HepG2 (cell line): ENCODE data around the gene CENPB. TPM values are rescaled to one million over a fixed set of nuclear protein-coding genes. Genes with fewer than 3 reads are reported as not detected.

Experiments
- CBX2 ChIP-seq, 2 experiments: fragments of 200-600 bp in 1 of 2; sonication (generic); formaldehyde crosslinking in 1 of 2; IDR thresholded peaks; 2 replicates each; pipeline versions ENCODE4 v1.7.0 to v1.8.1; 2018 to 2022; ENCODE audit warnings: low read depth in 2 of 2, low read length in 1 of 2, mild to moderate bottlenecking in 1 of 2, missing genetic modification reagents in 1 of 2
- CBX5 ChIP-seq: sonication (generic); formaldehyde crosslinking; IDR thresholded peaks from 2 replicates; pipeline ENCODE4 v1.4.0; 2020; ENCODE audit warnings: missing genetic modification reagents, borderline replicate concordance
- HNRNPLL ChIP-seq: fragments of 200-400 bp; formaldehyde crosslinking; IDR thresholded peaks from 2 replicates; pipeline ENCODE4 v1.6.1; 2017; ENCODE audit warnings: mild to moderate bottlenecking, low read depth, low read length; ENCODE audit not compliant: poor library complexity, severe bottlenecking
- IRF1 ChIP-seq: sonication (generic); formaldehyde crosslinking; IDR thresholded peaks from 2 replicates; pipeline ENCODE4 v1.4.0; 2020; ENCODE audit warnings: low read depth, mild to moderate bottlenecking, missing genetic modification reagents
- IRF9 ChIP-seq: sonication (generic); formaldehyde crosslinking; IDR thresholded peaks from 2 replicates; pipeline ENCODE4 v1.8.0; 2022; ENCODE audit warnings: missing genetic modification reagents, mild to moderate bottlenecking, borderline replicate concordance
- KDM5A ChIP-seq: fragments of 200-600 bp; sonication (generic); IDR thresholded peaks from 2 replicates; pipeline ENCODE4 v1.7.0; 2018; ENCODE audit warnings: antibody characterized with exemption, mild to moderate bottlenecking, low read length, borderline replicate concordance
- MYC ChIP-seq: sonication (generic); formaldehyde crosslinking; IDR thresholded peaks from 2 replicates; pipeline ENCODE4 v1.9.0; 2021; ENCODE audit warnings: missing genetic modification reagents, borderline replicate concordance
- NFYC ChIP-seq: IDR thresholded peaks from 2 replicates; pipeline ENCODE4 v1.6.1; 2016; ENCODE audit warnings: missing genetic modification reagents, missing compliant biosample characterization
- PAWR ChIP-seq: sonication (generic); formaldehyde crosslinking; IDR thresholded peaks from 2 replicates; pipeline ENCODE4 v1.4.0; 2020; ENCODE audit warnings: missing genetic modification reagents, mild to moderate bottlenecking, borderline replicate concordance
- SNAI1 ChIP-seq: sonication (generic); formaldehyde crosslinking; IDR thresholded peaks from 2 replicates; pipeline ENCODE4 v1.5.0; 2020; ENCODE audit warnings: mild to moderate bottlenecking, missing genetic modification reagents, borderline replicate concordance
- ZNF205 ChIP-seq: IDR thresholded peaks from 2 replicates; pipeline ENCODE4 v1.6.1; 2018; ENCODE audit warnings: missing biosample characterization, missing genetic modification reagents
- ZNF501 ChIP-seq: sonication (generic); formaldehyde crosslinking; IDR thresholded peaks from 2 replicates; pipeline ENCODE4 v1.5.1; 2020; ENCODE audit warnings: mild to moderate bottlenecking, moderate library complexity, missing genetic modification reagents
- ZNF577 ChIP-seq: sonication (generic); formaldehyde crosslinking; IDR thresholded peaks from 2 replicates; pipeline ENCODE4 v1.4.0; 2020; ENCODE audit warnings: mild to moderate bottlenecking, low read depth, missing genetic modification reagents, borderline replicate concordance
- ZNF629 ChIP-seq: sonication (generic); formaldehyde crosslinking; conservative IDR thresholded peaks from 2 replicates; pipeline ENCODE4 v1.5.0; 2020; ENCODE audit warnings: missing genetic modification reagents
- ZNF652 ChIP-seq: IDR thresholded peaks from 2 replicates; pipeline ENCODE4 v1.6.1; 2016; ENCODE audit warnings: low read depth, borderline replicate concordance
- ZNF83 ChIP-seq: sonication (generic); formaldehyde crosslinking; IDR thresholded peaks from 2 replicates; pipeline ENCODE4 v1.4.0; 2020; ENCODE audit warnings: missing genetic modification reagents, mild to moderate bottlenecking, borderline replicate concordance
- ZNF891 ChIP-seq: sonication (generic); formaldehyde crosslinking; IDR thresholded peaks from 2 replicates; pipeline ENCODE4 v1.5.0; 2020; ENCODE audit warnings: mild to moderate bottlenecking, missing genetic modification reagents
- polyA plus RNA-seq, 8 experiments: library from polyadenylated mRNA; depleted of rRNA in 3 of 8; stranded (reverse) in 7 of 8; unstranded in 1 of 8; fragments of >200 nt; fragmentation: Illumina TruSeq in 4 of 8; extraction: Trizol in 4 of 8; gene quantifications; 2 replicates each; pipeline versions ENCODE4 v1.2.1 to v1.2.3, GENCODE V29; 2011 to 2016; ENCODE audit warnings: low read depth in 4 of 8, missing spikeins in 1 of 8, mixed read lengths in 1 of 8; ENCODE audit not compliant: insufficient read depth in 1 of 8
- total RNA-seq, 5 experiments: library from RNA; depleted of rRNA; stranded (reverse); fragments of >200 nt; fragmentation: Illumina TruSeq; extraction: Trizol; gene quantifications; 2 replicates each; pipeline ENCODE4 v1.2.3, GENCODE V29; 2016; ENCODE audit warnings: low read depth in 1 of 5
- TF ChIP-seq, protein P1 (sequence below): sonication (generic); formaldehyde crosslinking; IDR thresholded peaks from 2 replicates; pipeline ENCODE4 v1.9.0; 2021; ENCODE audit warnings: missing genetic modification reagents, mild to moderate bottlenecking, borderline replicate concordance
- TF ChIP-seq, protein P2 (sequence below): sonication (generic); formaldehyde crosslinking; IDR thresholded peaks from 2 replicates; pipeline ENCODE4 v1.5.0; 2020; ENCODE audit warnings: missing genetic modification reagents, mild to moderate bottlenecking, borderline replicate concordance
- TF ChIP-seq, protein P3 (sequence below): IDR thresholded peaks from 2 replicates; pipeline ENCODE4 v1.6.1; 2012; ENCODE audit warnings: low read length, improper control_type of control experiment

The CENPB gene
- total and polyA plus RNA-seq, 2 of the 13 experiments (the other 11 are each of a cell fraction or from before 2014, with no cell fraction given), result 10.4 to 54.5 TPM

DNA sequence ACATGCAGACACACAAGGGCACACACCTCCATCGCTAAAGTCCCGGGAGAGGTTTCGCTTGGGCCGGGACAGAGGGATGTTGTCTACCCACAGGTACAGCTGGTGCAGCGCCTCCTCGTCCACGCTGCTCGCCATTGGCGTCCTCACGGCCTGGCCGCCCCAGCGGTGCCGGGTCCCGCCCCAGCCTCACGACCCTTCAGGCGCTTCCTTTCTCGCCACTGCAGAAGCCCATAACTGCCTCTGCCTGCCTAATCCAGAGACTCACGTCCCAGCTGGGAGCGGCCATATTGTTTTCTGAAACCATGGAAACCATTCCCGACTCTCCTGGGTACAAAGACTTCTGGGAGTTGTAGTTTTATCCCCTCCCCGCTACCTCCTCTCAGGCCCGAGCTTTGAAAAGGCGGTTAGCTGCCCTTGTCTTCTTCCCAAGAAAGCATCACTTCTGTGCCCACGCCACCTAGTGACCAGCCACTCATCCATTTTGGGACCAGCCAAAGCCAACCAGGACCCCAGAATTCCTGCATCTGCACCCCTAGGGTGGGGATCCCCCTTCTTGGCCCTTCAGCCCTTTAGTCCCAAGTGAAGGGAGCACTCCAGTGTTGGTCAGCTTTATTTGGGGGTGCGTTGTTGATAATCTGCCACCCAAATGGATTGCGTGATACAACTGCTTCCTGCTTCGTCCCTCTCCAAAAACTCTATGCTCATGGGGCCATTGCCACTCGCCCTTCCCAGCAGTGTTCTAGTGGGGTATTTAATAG, 5.2 kb downstream of the CENPB start, which contains the start of gene SPEF1 (continued):
- no peak for TF ChIP-seq HNRNPLL
- TF ChIP-seq, protein P1, sequence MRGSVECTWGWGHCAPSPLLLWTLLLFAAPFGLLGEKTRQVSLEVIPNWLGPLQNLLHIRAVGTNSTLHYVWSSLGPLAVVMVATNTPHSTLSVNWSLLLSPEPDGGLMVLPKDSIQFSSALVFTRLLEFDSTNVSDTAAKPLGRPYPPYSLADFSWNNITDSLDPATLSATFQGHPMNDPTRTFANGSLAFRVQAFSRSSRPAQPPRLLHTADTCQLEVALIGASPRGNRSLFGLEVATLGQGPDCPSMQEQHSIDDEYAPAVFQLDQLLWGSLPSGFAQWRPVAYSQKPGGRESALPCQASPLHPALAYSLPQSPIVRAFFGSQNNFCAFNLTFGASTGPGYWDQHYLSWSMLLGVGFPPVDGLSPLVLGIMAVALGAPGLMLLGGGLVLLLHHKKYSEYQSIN (CRISPR knock-in tag), result no peak
- TF ChIP-seq ZNF501, result peak; percentile 95
- TF ChIP-seq SNAI1 (CRISPR knock-in tag), result no peak
- TF ChIP-seq ZNF629 (CRISPR knock-in tag), result no peak
- no peak for TF ChIP-seq PAWR (CRISPR knock-in tag)
- TF ChIP-seq KDM5A, result no peak
- peak; percentile 52; the same call in 1 of the 2 replicates for TF ChIP-seq NFYC (CRISPR knock-in tag)
- TF ChIP-seq ZNF83 (CRISPR knock-in tag), result no peak
- 0 out of 2 replicates have a peak, but pooled peaks have one; percentile 57 for TF ChIP-seq IRF1 (CRISPR knock-in tag)
- no peak for TF ChIP-seq CBX5 (CRISPR knock-in tag)
- no peak; the same call in 1 of the 2 replicates for TF ChIP-seq MYC (CRISPR knock-in tag)
- TF ChIP-seq, protein P2, sequence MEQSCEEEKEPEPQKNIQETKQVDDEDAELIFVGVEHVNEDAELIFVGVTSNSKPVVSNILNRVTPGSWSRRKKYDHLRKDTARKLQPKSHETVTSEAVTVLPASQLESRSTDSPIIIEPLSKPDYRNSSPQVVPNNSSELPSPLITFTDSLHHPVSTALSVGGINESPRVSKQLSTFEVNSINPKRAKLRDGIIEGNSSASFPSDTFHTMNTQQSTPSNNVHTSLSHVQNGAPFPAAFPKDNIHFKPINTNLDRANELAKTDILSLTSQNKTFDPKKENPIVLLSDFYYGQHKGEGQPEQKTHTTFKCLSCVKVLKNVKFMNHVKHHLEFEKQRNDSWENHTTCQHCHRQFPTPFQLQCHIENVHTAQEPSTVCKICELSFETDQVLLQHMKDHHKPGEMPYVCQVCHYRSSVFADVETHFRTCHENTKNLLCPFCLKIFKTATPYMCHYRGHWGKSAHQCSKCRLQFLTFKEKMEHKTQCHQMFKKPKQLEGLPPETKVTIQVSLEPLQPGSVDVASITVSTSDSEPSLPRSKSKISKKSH (CRISPR knock-in tag), result peak; percentile 45; the same call in 1 of the 2 replicates
- TF ChIP-seq ZNF205 (CRISPR knock-in tag), result 0 out of 2 replicates have a peak, but pooled peaks have one; percentile 30
- no peak for TF ChIP-seq ZNF577 (CRISPR knock-in tag)
- TF ChIP-seq IRF9 (CRISPR knock-in tag), result peak; percentile 65; the same call in 1 of the 2 replicates
- TF ChIP-seq ZNF891, result no peak
- TF ChIP-seq, protein P3, sequence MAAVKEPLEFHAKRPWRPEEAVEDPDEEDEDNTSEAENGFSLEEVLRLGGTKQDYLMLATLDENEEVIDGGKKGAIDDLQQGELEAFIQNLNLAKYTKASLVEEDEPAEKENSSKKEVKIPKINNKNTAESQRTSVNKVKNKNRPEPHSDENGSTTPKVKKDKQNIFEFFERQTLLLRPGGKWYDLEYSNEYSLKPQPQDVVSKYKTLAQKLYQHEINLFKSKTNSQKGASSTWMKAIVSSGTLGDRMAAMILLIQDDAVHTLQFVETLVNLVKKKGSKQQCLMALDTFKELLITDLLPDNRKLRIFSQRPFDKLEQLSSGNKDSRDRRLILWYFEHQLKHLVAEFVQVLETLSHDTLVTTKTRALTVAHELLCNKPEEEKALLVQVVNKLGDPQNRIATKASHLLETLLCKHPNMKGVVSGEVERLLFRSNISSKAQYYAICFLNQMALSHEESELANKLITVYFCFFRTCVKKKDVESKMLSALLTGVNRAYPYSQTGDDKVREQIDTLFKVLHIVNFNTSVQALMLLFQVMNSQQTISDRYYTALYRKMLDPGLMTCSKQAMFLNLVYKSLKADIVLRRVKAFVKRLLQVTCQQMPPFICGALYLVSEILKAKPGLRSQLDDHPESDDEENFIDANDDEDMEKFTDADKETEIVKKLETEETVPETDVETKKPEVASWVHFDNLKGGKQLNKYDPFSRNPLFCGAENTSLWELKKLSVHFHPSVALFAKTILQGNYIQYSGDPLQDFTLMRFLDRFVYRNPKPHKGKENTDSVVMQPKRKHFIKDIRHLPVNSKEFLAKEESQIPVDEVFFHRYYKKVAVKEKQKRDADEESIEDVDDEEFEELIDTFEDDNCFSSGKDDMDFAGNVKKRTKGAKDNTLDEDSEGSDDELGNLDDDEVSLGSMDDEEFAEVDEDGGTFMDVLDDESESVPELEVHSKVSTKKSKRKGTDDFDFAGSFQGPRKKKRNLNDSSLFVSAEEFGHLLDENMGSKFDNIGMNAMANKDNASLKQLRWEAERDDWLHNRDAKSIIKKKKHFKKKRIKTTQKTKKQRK, result no peak
- no peak; the same call in 1 of the 2 replicates for TF ChIP-seq ZNF652 (CRISPR knock-in tag)
- TF ChIP-seq CBX2 (IDR thresholded peaks at IDR 0.05; ENCODE audit: low read depth, low read length), result no peak
- no peak for TF ChIP-seq CBX2 (CRISPR knock-in tag; IDR thresholded peaks at IDR 0.05; ENCODE audit: low read depth)
